WTC11 (cell line): ENCODE results near the gene TRAF3IP3.

Source experiments
- AR ChIP-seq: fragments of 250-450 bp; sonication (Bioruptor Pico); IDR thresholded peaks from 2 replicates; pipeline ENCODE4 v1.9.0; 2021; ENCODE audit warnings: mild to moderate bottlenecking
- CREM ChIP-seq: sonication (generic); formaldehyde crosslinking; IDR thresholded peaks from 2 replicates; pipeline ENCODE4 v1.8.1; 2022; ENCODE audit warnings: mild to moderate bottlenecking, missing genetic modification reagents, moderate library complexity
- CTCF ChIP-seq: fragments of 200-600 bp; IDR thresholded peaks from 2 replicates; pipeline ENCODE4 v1.8.0; 2022; ENCODE audit warnings: antibody characterized with exemption
- ETV6 ChIP-seq: sonication (generic); formaldehyde crosslinking; IDR thresholded peaks from 2 replicates; pipeline ENCODE4 v1.8.1; 2022; ENCODE audit warnings: mild to moderate bottlenecking, missing genetic modification reagents
- IRF1 ChIP-seq: sonication (generic); formaldehyde crosslinking; IDR thresholded peaks from 2 replicates; pipeline ENCODE4 v1.8.0; 2023; ENCODE audit warnings: missing genetic modification reagents
- SP1 ChIP-seq: sonication (generic); formaldehyde crosslinking; conservative IDR thresholded peaks from 2 replicates; pipeline ENCODE4 v1.8.1; 2022; ENCODE audit warnings: missing genetic modification reagents
- TEAD4 ChIP-seq: sonication (generic); formaldehyde crosslinking; IDR thresholded peaks from 2 replicates; pipeline ENCODE4 v1.8.0; 2022; ENCODE audit warnings: mild to moderate bottlenecking, missing genetic modification reagents
- TP53 ChIP-seq: sonication (generic); formaldehyde crosslinking; IDR thresholded peaks from 2 replicates; pipeline ENCODE4 v1.8.1; 2023; ENCODE audit warnings: mild to moderate bottlenecking, missing genetic modification reagents

GRCh38 chr1:209720826-209721225, 35.0 kb upstream of the TRAF3IP3 start:
- TF ChIP-seq AR (CRISPR knock-in tag) (no peak), CTCF (no peak), ETV6 (CRISPR knock-in tag) (no peak), SP1 (CRISPR knock-in tag) (no peak), TEAD4 (CRISPR knock-in tag) (no peak), TP53 (CRISPR knock-in tag) (no peak), IRF1 (CRISPR knock-in tag) (no peak), CREM (CRISPR knock-in tag) (no peak)
